ENCODE data around the gene TRIM39. TPM values are rescaled to one million over a fixed set of nuclear protein-coding genes. Genes with fewer than 3 reads are reported as not detected.
"Not testable (repeated sequence)": the region's sequence is repeated elsewhere in the genome, so short reads cannot be mapped to it uniquely, and the experiment has no call there.

The TRIM39 gene
- total and polyA plus RNA-seq, 11 donors, result 5.1 to 12.1 (median 8.4) TPM

- Histone ChIP-seq H3K4me3 (no peak overlapping the region), H3K27me3 (peaks cover 0 to 86% (median 29%) of the 10 kb centered on the region in 9 donors), H3K9me3 (peaks cover 0 to 10% (median 2%) of the 10 kb centered on the region in 12 donors), H3K27ac (no peak overlapping the region), H3K4me1 (no peaks in the 10 kb centered on the region), H3K36me3 (no peaks in the 10 kb centered on the region)
- ATAC-seq (no peak), DNase-seq (no peak)
- 61 to 79% (median 74%) methylated on average over 2 of the region's 2 CpGs for WGBS, 4 donors
- intact Hi-C loops (cut with DNase I), result no loop called here
- TF ChIP-seq CTCF (IDR thresholded peaks at IDR 0.05) (no peak), POLR2A (IDR thresholded peaks at IDR 0.05) (no peak)
Measured at GRCh38 chr6:30363459-30363858, 36.7 kb downstream of the TRIM39 start.

GRCh38 chr6:30364591-30364990 lies 37.9 kb downstream of the TRIM39 start:
- no peaks in the 10 kb centered on the region for H3K36me3 ChIP-seq
- no peak for TF ChIP-seq CTCF (IDR thresholded peaks at IDR 0.05)
- no peak for TF ChIP-seq POLR2A (IDR thresholded peaks at IDR 0.05)
- no peak overlapping the region for H3K27ac ChIP-seq
- H3K4me1 ChIP-seq, result no peaks in the 10 kb centered on the region
- ATAC-seq (no peak), DNase-seq (no peak)
- peaks cover 0 to 77% (median 19%) of the 10 kb centered on the region in 9 donors for H3K27me3 ChIP-seq
- intact Hi-C loops (cut with DNase I), result no loop called here
- 77 to 86% (median 85%) methylated on average over 2 of the region's 2 CpGs for WGBS, 4 donors
- peaks cover 0 to 10% (median 2%) of the 10 kb centered on the region in 12 donors for H3K9me3 ChIP-seq
- H3K4me3 ChIP-seq, result no peak overlapping the region

- H3K9me3 ChIP-seq; DNase-seq; ATAC-seq; intact Hi-C loops (cut with DNase I); H3K4me3 ChIP-seq; H3K36me3 ChIP-seq; H3K4me1 ChIP-seq; H3K27ac ChIP-seq: not testable (repeated sequence)
- H3K27me3 ChIP-seq, result peaks cover 0 to 41% (median 7%) of the 10 kb centered on the region in 9 donors
- 16 to 43% (median 35%) methylated on average over 1 of the region's 1 CpG for WGBS, 4 donors
Measured at GRCh38 chr6:30369280-30369679, 42.6 kb downstream of the TRIM39 start.

GRCh38 chr6:30378290-30378937 lies 51.7 kb downstream of the TRIM39 start:
- H3K4me3 ChIP-seq, result no peak overlapping the region
- no peaks in the 10 kb centered on the region for H3K4me1 ChIP-seq
- ATAC-seq, result no peak

More at GRCh38 chr6:30378290-30378937, 51.7 kb downstream of the TRIM39 start:
- TF ChIP-seq POLR2A (IDR thresholded peaks at IDR 0.05) (no peak), CTCF (IDR thresholded peaks at IDR 0.05) (no peak)
- no peak for DNase-seq
- WGBS, 4 donors, result 0 to 2% (median 1%) methylated on average over 1 of the region's 1 CpG
- H3K27ac ChIP-seq, result no peak overlapping the region
- no peaks in the 10 kb centered on the region for H3K9me3 ChIP-seq
- H3K36me3 ChIP-seq, result no peaks in the 10 kb centered on the region
- intact Hi-C loops (cut with DNase I), result no loop called here
- peaks cover 0 to 38% (median 7%) of the 10 kb centered on the region in 9 donors for H3K27me3 ChIP-seq

Data from heart left ventricle (tissue), 16 donors.